HepG2 (cell line): Measurements from ENCODE around the gene NUBP1. TPM values are rescaled to one million over a fixed set of nuclear protein-coding genes. Genes with fewer than 3 reads are reported as not detected.

Source experiments
- ATAC-seq: fragments of 200-7000 bp; cut with Tn5 transposase; 3 replicates; pipeline ENCODE4 v1.9.1; 2020; ENCODE audit warnings: mild to moderate bottlenecking, moderate library complexity
- BruUV-seq: library from RNA; stranded (reverse); fragments of 400-500 nt; replicated peaks from 2 replicates; lab custom pipeline; 2021; lab: Mats Ljungman, UMichigan
- CTCF ChIA-PET: fragments of 300-600 bp; formaldehyde crosslinking; extraction: SDS; loops from one replicate; lab custom pipeline; 2021; ENCODE audit warnings: low total read pairs, inconsistent platforms, low intra/inter-chr PET ratio; lab: Yijun Ruan, JAX
- POLR2A ChIA-PET: fragments of 350-600 bp; sonication (Branson Sonifier 250); formaldehyde crosslinking; loops from one replicate; lab custom pipeline; 2020; ENCODE audit warnings: antibody characterized with exemption, inconsistent platforms; lab: Yijun Ruan, JAX
- DNase-seq: peaks from one replicate; pipeline ENCODE4 v3.0.0-alpha.2; 2015; ENCODE audit warnings: low spot score
- FAIRE-seq: peaks from 3 replicates; lab custom pipeline; 2011; peaks lifted over from hg19 to GRCh38; lab: Jason Lieb, UNC
- H2AFZ ChIP-seq: one replicate; pipeline ENCODE4 v1.6.1; 2011; ENCODE audit warnings: low read length, inconsistent platforms
- H3K27ac ChIP-seq: fragments of 300-600 bp; 3 replicates; pipeline ENCODE4 v1.8.0; 2011; ENCODE audit warnings: mixed run types, mild to moderate bottlenecking, mixed read lengths, low read length, inconsistent platforms; ENCODE audit not compliant: insufficient read depth; ENCODE audit errors: extremely low read length
- H3K27me3 ChIP-seq, 2 experiments: fragments of 200-600 bp in 1 of 2; 2 replicates in 1 of 2; 3 replicates in 1 of 2; pipeline versions ENCODE4 v1.6.0 to v1.8.0; 2011; ENCODE audit warnings: low read length in 2 of 2, mild to moderate bottlenecking in 2 of 2, moderate library complexity in 2 of 2, inconsistent platforms in 1 of 2; ENCODE audit not compliant: insufficient read depth in 2 of 2, control insufficient read depth in 1 of 2
- H3K36me3 ChIP-seq, 2 experiments: fragments of 200-600 bp in 1 of 2; replicated peaks in 1 of 2; 2 replicates in 1 of 2; 3 replicates in 1 of 2; pipeline versions ENCODE4 v1.5.1 to v1.8.0; 2011; ENCODE audit warnings: low read length in 2 of 2, inconsistent platforms in 1 of 2; ENCODE audit not compliant: insufficient read depth in 2 of 2, control insufficient read depth in 1 of 2
- H3K4me1 ChIP-seq: 2 replicates; pipeline ENCODE4 v1.5.1; 2012; ENCODE audit warnings: low read length, inconsistent platforms; ENCODE audit not compliant: insufficient read depth
- H3K4me2 ChIP-seq: 2 replicates; pipeline ENCODE4 v1.6.0; 2011; ENCODE audit warnings: low read depth, low read length, inconsistent platforms
- H3K4me3 ChIP-seq, 3 experiments: fragments of 200-600 bp in 1 of 3; sonication (generic), shearing (Covaris generic) in 1 of 3; replicated peaks in 1 of 3; 2 replicates each; pipeline ENCODE4 v1.5.1; 2011 to 2016; ENCODE audit warnings: low read length in 3 of 3, inconsistent platforms in 2 of 3, low read depth in 2 of 3, mild to moderate bottlenecking in 2 of 3, control low read depth in 1 of 3, mixed read lengths in 1 of 3; ENCODE audit not compliant: insufficient read depth in 1 of 3
- H3K79me2 ChIP-seq: one replicate; pipeline ENCODE4 v1.6.1; 2011; ENCODE audit warnings: low read length, inconsistent platforms; ENCODE audit not compliant: insufficient read depth
- H3K9ac ChIP-seq: 2 replicates; pipeline ENCODE4 v1.6.0; 2011; ENCODE audit warnings: mild to moderate bottlenecking, low read depth, low read length, inconsistent platforms; ENCODE audit not compliant: insufficient read depth
- H3K9me3 ChIP-seq: 2 replicates; pipeline ENCODE4 v1.5.1; 2012; ENCODE audit warnings: mild to moderate bottlenecking, low read length
- H4K20me1 ChIP-seq: 2 replicates; pipeline ENCODE4 v1.6.0; 2011; ENCODE audit warnings: inconsistent platforms, mild to moderate bottlenecking, low read length, moderate library complexity; ENCODE audit not compliant: insufficient read depth
- CENPX ChIP-seq: sonication (generic); formaldehyde crosslinking; IDR thresholded peaks from 2 replicates; pipeline ENCODE4 v1.9.0; 2021; ENCODE audit warnings: mild to moderate bottlenecking, missing genetic modification reagents, moderate library complexity
- MZF1 ChIP-seq: sonication (generic); formaldehyde crosslinking; IDR thresholded peaks from 2 replicates; pipeline ENCODE4 v1.8.1; 2023; ENCODE audit warnings: mild to moderate bottlenecking, missing genetic modification reagents, borderline replicate concordance
- NFIC ChIP-seq: IDR thresholded peaks from 2 replicates; pipeline ENCODE4 v1.6.1; 2012; ENCODE audit warnings: mild to moderate bottlenecking, low read length, inconsistent platforms
- TMF1 ChIP-seq: sonication (generic); formaldehyde crosslinking; IDR thresholded peaks from 2 replicates; pipeline ENCODE4 v1.8.1; 2022; ENCODE audit warnings: low read depth, missing genetic modification reagents
- ZNF3 ChIP-seq: IDR thresholded peaks from 2 replicates; pipeline ENCODE4 v1.7.0; 2017; ENCODE audit warnings: inconsistent platforms
- ZNF30 ChIP-seq: sonication (generic); formaldehyde crosslinking; IDR thresholded peaks from 2 replicates; pipeline ENCODE4 v1.5.0; 2020; ENCODE audit warnings: mild to moderate bottlenecking, missing genetic modification reagents
- ZNF567 ChIP-seq: sonication (generic); formaldehyde crosslinking; IDR thresholded peaks from 2 replicates; pipeline ENCODE4 v1.8.1; 2023; ENCODE audit warnings: mild to moderate bottlenecking, missing genetic modification reagents, borderline replicate concordance
- ZNF589 ChIP-seq: sonication (generic); formaldehyde crosslinking; conservative IDR thresholded peaks from 2 replicates; pipeline ENCODE4 v1.8.0; 2022; ENCODE audit warnings: mild to moderate bottlenecking, moderate library complexity, missing genetic modification reagents
- ZSCAN30 ChIP-seq: sonication (generic); formaldehyde crosslinking; IDR thresholded peaks from 2 replicates; pipeline ENCODE4 v1.5.0; 2020; ENCODE audit warnings: mild to moderate bottlenecking, missing genetic modification reagents
- WGBS: methylation state at CpG from one replicate; pipeline ENCODE4 v1.1.6; 2017; ENCODE audit warnings: low lambda C conversion rate; 5-methylcytosine and 5-hydroxymethylcytosine counted together
- in situ Hi-C: cut with HindIII; loops from 2 replicates; pipeline ENCODE4 v1.10.0; 2017; ENCODE audit warnings: low pct_unique_long_range_greater_than_20kb; ENCODE audit not compliant: extremely low pct_ligation_motif_present
- intact Hi-C: fragments of 100-400 bp; cut with micrococcal nuclease; formaldehyde crosslinking; loops from one replicate; pipeline ENCODE4 v1.10.0; 2022; ENCODE audit not compliant: unreplicated experiment
- polyA plus RNA-seq, 8 experiments: library from polyadenylated mRNA; depleted of rRNA in 3 of 8; stranded (reverse) in 7 of 8; unstranded in 1 of 8; fragments of >200 nt; fragmentation: Illumina TruSeq in 4 of 8; extraction: Trizol in 4 of 8; gene quantifications; 2 replicates each; pipeline versions ENCODE4 v1.2.1 to v1.2.3, GENCODE V29; 2011 to 2016; ENCODE audit warnings: low read depth in 4 of 8, missing spikeins in 1 of 8, mixed read lengths in 1 of 8; ENCODE audit not compliant: insufficient read depth in 1 of 8
- total RNA-seq, 5 experiments: library from RNA; depleted of rRNA; stranded (reverse); fragments of >200 nt; fragmentation: Illumina TruSeq; extraction: Trizol; gene quantifications; 2 replicates each; pipeline ENCODE4 v1.2.3, GENCODE V29; 2016; ENCODE audit warnings: low read depth in 1 of 5

NUBP1 gene
- total and polyA plus RNA-seq, 2 of the 13 experiments (the other 11 are each of a cell fraction or from before 2014, with no cell fraction given), result 53.5 to 70.4 TPM

DNA sequence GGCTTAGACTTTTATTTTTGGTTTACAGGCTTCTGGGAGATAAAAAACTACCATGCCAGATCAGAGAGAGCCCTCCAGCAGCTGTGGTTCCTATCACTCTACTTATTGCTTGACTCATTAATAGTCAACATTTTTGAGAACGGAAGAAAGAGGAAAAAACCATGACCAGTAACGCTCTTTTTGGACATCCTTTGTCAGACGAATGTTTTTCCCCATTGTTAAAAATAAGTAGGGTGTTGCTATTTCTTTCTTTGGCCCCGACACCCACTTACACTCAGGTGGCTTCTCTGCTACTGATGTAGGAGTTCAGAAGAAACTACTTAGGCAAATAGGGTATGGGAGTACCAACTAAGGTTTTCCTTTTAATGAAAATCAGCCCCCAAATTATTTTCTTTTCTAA lies 47.4 kb downstream of the NUBP1 start:
- FAIRE-seq, result no peak
- H2AFZ ChIP-seq, result no peak overlapping the region
- in situ Hi-C loops, result no loop called here
- no peak overlapping the region for H3K27ac ChIP-seq
- 22% methylated on average over 4 of the region's 4 CpGs for WGBS
- H4K20me1 ChIP-seq, result no peaks in the 10 kb centered on the region
- H3K9me3 ChIP-seq, result no peaks in the 10 kb centered on the region
- BruUV-seq, result no TSS peak
- CTCF ChIA-PET, result no interaction called here
- no peaks in the 10 kb centered on the region for H3K79me2 ChIP-seq
- TF ChIP-seq ZNF567, result no peak
- TF ChIP-seq ZNF3 (CRISPR knock-in tag), result no peak
- TF ChIP-seq ZNF589, result no peak
- no peak for TF ChIP-seq TMF1
- no peak for TF ChIP-seq MZF1 (CRISPR knock-in tag)
- no peak for TF ChIP-seq CENPX (CRISPR knock-in tag)
- TF ChIP-seq NFIC, result no peak
- TF ChIP-seq, all 625 proteins: peak for 0
- intact Hi-C loops, result no loop called here
- no peak overlapping the region for H3K4me2 ChIP-seq
- H3K36me3 ChIP-seq, result no peaks in the 10 kb centered on the region
- no peak overlapping the region for H3K4me3 ChIP-seq
- DNase-seq (no peak), ATAC-seq (no peak)
- peaks cover 2 to 8% of the 10 kb centered on the region in 2 experiments; a peak in 3 of 5 replicates for H3K27me3 ChIP-seq
- no peaks in the 10 kb centered on the region for H3K4me1 ChIP-seq
- POLR2A ChIA-PET, result no interaction called here
- no peak overlapping the region for H3K9ac ChIP-seq

DNA sequence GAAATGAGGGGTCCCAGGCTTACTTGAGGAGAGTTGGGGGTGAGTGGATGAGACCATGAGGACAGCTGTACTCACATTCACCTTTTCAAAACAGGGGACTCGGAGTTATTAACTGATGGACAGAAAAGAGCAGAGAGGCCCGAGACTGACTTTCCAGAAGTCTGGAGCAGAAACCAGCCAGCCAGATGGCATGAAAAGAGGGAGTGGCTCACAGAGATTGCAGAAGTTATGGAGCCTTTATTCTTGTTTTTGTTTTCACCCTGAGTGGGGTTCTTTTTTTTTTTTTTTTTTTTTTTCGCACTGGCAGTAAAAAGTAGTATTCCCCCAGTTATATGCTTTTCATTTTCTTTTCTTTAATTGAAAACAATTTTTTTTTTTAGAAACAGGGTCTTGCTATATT lies 56.1 kb downstream of the NUBP1 start:
- Histone ChIP-seq H3K4me1 (no peaks in the 10 kb centered on the region), H4K20me1 (no peaks in the 10 kb centered on the region)
- intact Hi-C loops, result no loop called here
- TF ChIP-seq ZSCAN30 (CRISPR knock-in tag) (no peak), ZNF30 (CRISPR knock-in tag) (no peak), ZNF589 (no peak)
- TF ChIP-seq, all 625 proteins: peak for 0
- ATAC-seq, result no peak
- ChIA-PET POLR2A (no interaction called here), CTCF (no interaction called here)
- Histone ChIP-seq H3K4me2 (no peak overlapping the region), H3K9me3 (no peaks in the 10 kb centered on the region), H3K27ac (no peak overlapping the region), H3K27me3 (peaks cover 2 to 6% of the 10 kb centered on the region in 2 experiments; a peak in 2 of 5 replicates), H2AFZ (no peak overlapping the region), H3K36me3 (no peaks in the 10 kb centered on the region), H3K4me3 (no peak overlapping the region), H3K79me2 (no peaks in the 10 kb centered on the region), H3K9ac (no peak overlapping the region)
- DNase-seq, result no peak
- no peak for FAIRE-seq
- in situ Hi-C loops, result no loop called here
- no TSS peak for BruUV-seq
- 56% methylated on average over 3 of the region's 3 CpGs for WGBS
